ENCODE data around the gene PPP3CA.

The PPP3CA gene

DNA sequence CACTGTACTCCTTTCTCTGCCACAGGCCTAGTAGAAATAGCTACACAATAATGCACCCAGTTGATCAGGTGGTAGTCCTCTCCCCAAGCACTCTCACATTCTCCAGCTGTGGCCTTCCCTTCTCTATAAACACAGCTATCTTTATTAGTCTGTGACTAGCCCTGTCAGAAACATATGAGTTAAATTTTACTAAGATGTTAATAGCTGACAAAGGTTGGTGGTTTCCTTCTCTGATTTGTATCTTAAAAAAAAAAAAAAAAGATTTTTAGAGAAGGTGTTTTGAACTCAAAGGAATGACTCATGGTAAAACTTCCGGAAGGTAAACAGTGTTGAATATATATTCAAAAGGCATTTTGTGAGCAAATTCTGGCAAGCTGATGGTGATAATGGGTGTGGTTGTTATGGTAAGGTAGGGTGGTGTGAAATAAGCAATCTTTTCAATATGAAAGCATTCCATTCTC lies 327.4 kb downstream of the PPP3CA start:
- Histone ChIP-seq H3K9ac (ENCODE audit: insufficient read length) (no peak overlapping the region), H3K9me3 (ENCODE audit: low read depth, low read length) (no peaks in the 10 kb centered on the region), H3K27ac (no peak overlapping the region), H3K4me3 (no peak overlapping the region), H3K36me3 (ENCODE audit: insufficient read depth, low read length) (no peaks in the 10 kb centered on the region)
- DNase-seq (ENCODE audit: low read depth, low spot score), result no peak
- TF ChIP-seq EZH2 (IDR thresholded peaks at IDR 0.05), result no peak
- TF ChIP-seq POLR2AphosphoS5 (IDR thresholded peaks at IDR 0.05; ENCODE audit: borderline replicate concordance, low read depth, low read length), result no peak
- TF ChIP-seq FOXP2 (optimal IDR thresholded peaks at IDR 0.05; ENCODE audit: control extremely low read depth, extremely low read length, insufficient read depth), result no peak

DNA sequence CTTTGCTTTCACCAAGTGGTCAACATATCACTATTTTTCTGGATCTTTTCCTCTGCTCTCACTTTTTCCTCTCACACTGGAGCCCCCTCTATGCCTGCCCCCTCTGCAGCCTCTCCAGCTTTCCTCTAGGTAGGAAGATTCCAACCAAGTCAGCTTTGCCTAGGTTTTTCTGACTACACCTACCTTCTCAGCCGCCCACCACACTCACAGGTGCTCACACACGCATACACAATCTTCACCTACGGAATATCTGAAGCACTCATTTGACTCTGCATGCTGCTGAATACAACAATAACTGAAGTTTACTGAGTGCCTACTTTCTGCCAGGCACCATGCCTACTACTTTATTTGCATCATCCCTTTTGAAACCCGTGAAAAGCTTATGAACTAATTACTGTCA lies 328.0 kb downstream of the PPP3CA start:
- Histone ChIP-seq H3K36me3 (ENCODE audit: insufficient read depth, low read length) (no peaks in the 10 kb centered on the region), H3K9me3 (ENCODE audit: low read depth, low read length) (no peaks in the 10 kb centered on the region), H3K9ac (ENCODE audit: insufficient read length) (no peak overlapping the region), H3K27ac (no peak overlapping the region), H3K4me3 (no peak overlapping the region)
- no peak for TF ChIP-seq FOXP2 (optimal IDR thresholded peaks at IDR 0.05; ENCODE audit: control extremely low read depth, extremely low read length, insufficient read depth)
- TF ChIP-seq POLR2AphosphoS5 (IDR thresholded peaks at IDR 0.05; ENCODE audit: borderline replicate concordance, low read depth, low read length), result no peak
- no peak for TF ChIP-seq EZH2 (IDR thresholded peaks at IDR 0.05)
- no peak for DNase-seq (ENCODE audit: low read depth, low spot score)

DNA sequence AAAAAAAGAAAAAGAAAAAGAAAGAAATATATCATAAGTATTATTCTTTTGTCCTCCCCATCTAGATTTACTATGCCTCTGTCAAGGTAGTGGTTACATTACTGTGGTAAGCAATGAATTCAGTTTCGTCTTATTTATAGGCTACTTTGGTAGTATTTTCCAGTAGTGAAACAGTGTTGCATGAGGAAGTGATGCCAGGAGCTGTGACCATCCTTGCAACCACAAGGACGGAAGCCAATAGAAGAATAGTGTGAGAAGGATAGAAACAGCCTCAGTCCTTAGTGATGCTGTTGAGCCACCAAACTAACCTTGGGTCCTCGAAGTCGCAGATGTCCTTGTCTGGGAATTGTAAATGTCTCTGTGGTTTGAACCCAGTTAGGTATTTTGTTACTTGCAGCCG lies 328.5 kb downstream of the PPP3CA start:
- H3K36me3 ChIP-seq (ENCODE audit: insufficient read depth, low read length), result no peaks in the 10 kb centered on the region
- H3K27ac ChIP-seq, result no peak overlapping the region
- TF ChIP-seq POLR2AphosphoS5 (IDR thresholded peaks at IDR 0.05; ENCODE audit: borderline replicate concordance, low read depth, low read length) (no peak), EZH2 (IDR thresholded peaks at IDR 0.05) (no peak), FOXP2 (optimal IDR thresholded peaks at IDR 0.05; ENCODE audit: control extremely low read depth, extremely low read length, insufficient read depth) (no peak)
- H3K4me3 ChIP-seq, result no peak overlapping the region
- no peak for DNase-seq (ENCODE audit: low read depth, low spot score)
- no peaks in the 10 kb centered on the region for H3K9me3 ChIP-seq (ENCODE audit: low read depth, low read length)
- no peak overlapping the region for H3K9ac ChIP-seq (ENCODE audit: insufficient read length)

DNA sequence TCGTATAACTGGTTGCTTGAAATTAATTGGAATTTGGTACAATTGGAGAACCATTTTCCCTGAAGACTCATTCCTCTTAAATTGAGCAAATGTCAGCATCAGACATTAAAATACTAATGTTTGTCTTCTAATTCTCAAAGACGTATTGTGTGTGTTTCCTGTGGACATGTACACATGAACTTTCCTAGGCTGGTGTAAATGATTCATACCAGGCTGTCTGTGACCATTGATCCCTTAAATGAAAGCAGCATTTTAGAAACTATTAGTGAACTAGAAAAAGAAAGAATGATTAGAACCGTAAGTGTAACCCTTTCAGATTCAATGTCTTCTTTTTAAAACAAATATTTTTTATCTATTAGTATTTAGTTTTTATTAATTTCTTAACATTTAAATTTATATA lies 332.9 kb downstream of the PPP3CA start:
- no peak for DNase-seq (ENCODE audit: low read depth, low spot score)
- Histone ChIP-seq H3K36me3 (ENCODE audit: insufficient read depth, low read length) (no peaks in the 10 kb centered on the region), H3K9ac (ENCODE audit: insufficient read length) (no peak overlapping the region), H3K4me3 (no peak overlapping the region), H3K27ac (no peak overlapping the region), H3K9me3 (ENCODE audit: low read depth, low read length) (no peaks in the 10 kb centered on the region)
- no peak for TF ChIP-seq FOXP2 (optimal IDR thresholded peaks at IDR 0.05; ENCODE audit: control extremely low read depth, extremely low read length, insufficient read depth)
- no peak for TF ChIP-seq EZH2 (IDR thresholded peaks at IDR 0.05)
- no peak for TF ChIP-seq POLR2AphosphoS5 (IDR thresholded peaks at IDR 0.05; ENCODE audit: borderline replicate concordance, low read depth, low read length)

DNA sequence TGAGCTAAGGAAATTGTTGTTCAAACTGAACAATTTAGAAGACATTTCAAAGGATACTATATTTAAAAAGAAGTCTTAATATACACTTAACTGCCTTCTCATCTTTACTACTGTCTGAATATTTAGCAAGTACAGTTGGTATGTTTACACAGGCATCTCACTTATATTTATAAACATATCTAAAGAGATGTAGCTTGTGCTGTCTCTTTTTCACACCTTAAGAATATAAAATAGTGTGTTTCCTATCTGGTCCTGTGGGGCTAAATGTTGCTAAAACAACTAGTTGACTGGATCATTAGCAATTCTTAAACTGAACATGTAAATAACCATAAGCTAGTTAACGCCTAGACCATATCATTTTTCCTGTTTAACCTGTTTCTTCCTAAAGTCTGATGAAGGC lies 336.3 kb downstream of the PPP3CA start:
- Histone ChIP-seq H3K9ac (ENCODE audit: insufficient read length) (no peak overlapping the region), H3K27ac (no peak overlapping the region), H3K4me3 (no peak overlapping the region), H3K36me3 (ENCODE audit: insufficient read depth, low read length) (no peaks in the 10 kb centered on the region), H3K9me3 (ENCODE audit: low read depth, low read length) (no peaks in the 10 kb centered on the region)
- no peak for DNase-seq (ENCODE audit: low read depth, low spot score)
- TF ChIP-seq EZH2 (IDR thresholded peaks at IDR 0.05) (no peak), FOXP2 (optimal IDR thresholded peaks at IDR 0.05; ENCODE audit: control extremely low read depth, extremely low read length, insufficient read depth) (no peak), POLR2AphosphoS5 (IDR thresholded peaks at IDR 0.05; ENCODE audit: borderline replicate concordance, low read depth, low read length) (no peak)

DNA sequence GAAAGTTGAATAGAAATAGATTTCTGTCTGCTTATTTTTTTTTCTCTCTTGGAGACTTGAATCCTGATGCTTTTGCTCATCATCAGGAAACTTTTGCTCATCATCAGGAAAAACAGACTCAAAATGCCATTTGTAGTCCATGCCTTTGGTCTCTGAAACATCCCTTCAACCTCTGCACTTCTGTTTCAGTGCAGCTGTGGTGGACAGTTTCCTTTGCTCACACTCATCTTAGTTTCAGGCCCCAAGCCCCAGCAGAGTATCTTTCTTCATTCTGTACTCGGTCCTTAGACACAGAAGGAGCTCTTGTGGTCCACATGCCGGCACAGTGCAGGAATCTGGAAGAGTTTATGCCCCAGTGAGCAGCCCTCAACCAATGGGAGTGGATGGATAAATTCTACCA lies 337.9 kb downstream of the PPP3CA start:
- H3K36me3 ChIP-seq (ENCODE audit: insufficient read depth, low read length), result no peaks in the 10 kb centered on the region
- TF ChIP-seq FOXP2 (optimal IDR thresholded peaks at IDR 0.05; ENCODE audit: control extremely low read depth, extremely low read length, insufficient read depth) (no peak), POLR2AphosphoS5 (IDR thresholded peaks at IDR 0.05; ENCODE audit: borderline replicate concordance, low read depth, low read length) (no peak), EZH2 (IDR thresholded peaks at IDR 0.05) (no peak)
- H3K4me3 ChIP-seq, result no peak overlapping the region
- no peaks in the 10 kb centered on the region for H3K9me3 ChIP-seq (ENCODE audit: low read depth, low read length)
- H3K9ac ChIP-seq (ENCODE audit: insufficient read length), result no peak overlapping the region
- DNase-seq (ENCODE audit: low read depth, low spot score), result no peak
- no peak overlapping the region for H3K27ac ChIP-seq

DNA sequence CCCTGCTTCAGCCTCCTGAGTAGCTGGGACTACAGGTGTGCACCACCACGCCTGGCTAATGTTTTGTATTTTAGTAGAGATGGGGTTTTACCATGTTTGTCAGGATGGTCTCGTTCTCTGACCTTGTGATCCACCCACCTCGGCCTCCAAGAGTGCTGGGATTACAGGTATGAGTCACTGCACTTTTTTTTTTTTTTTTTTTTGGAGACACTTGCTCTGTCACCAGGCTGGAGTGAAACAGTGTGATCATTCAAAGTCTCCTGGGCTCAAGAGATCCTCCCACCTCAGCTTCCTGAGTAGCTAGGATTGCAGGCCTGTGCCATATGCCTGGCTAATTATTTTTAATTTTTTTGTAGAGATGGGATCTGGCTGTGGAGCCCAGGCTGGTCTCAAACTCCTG lies 338.8 kb downstream of the PPP3CA start:
- H3K9ac ChIP-seq (ENCODE audit: insufficient read length), result no peak overlapping the region
- DNase-seq (ENCODE audit: low read depth, low spot score), result no peak
- H3K9me3 ChIP-seq (ENCODE audit: low read depth, low read length), result no peaks in the 10 kb centered on the region; the same call in 1 of the 2 replicates
- no peak for TF ChIP-seq FOXP2 (optimal IDR thresholded peaks at IDR 0.05; ENCODE audit: control extremely low read depth, extremely low read length, insufficient read depth)
- TF ChIP-seq POLR2AphosphoS5 (IDR thresholded peaks at IDR 0.05; ENCODE audit: borderline replicate concordance, low read depth, low read length), result no peak
- no peak for TF ChIP-seq EZH2 (IDR thresholded peaks at IDR 0.05)
- no peak overlapping the region for H3K27ac ChIP-seq
- no peaks in the 10 kb centered on the region for H3K36me3 ChIP-seq (ENCODE audit: insufficient read depth, low read length)
- no peak overlapping the region for H3K4me3 ChIP-seq

DNA sequence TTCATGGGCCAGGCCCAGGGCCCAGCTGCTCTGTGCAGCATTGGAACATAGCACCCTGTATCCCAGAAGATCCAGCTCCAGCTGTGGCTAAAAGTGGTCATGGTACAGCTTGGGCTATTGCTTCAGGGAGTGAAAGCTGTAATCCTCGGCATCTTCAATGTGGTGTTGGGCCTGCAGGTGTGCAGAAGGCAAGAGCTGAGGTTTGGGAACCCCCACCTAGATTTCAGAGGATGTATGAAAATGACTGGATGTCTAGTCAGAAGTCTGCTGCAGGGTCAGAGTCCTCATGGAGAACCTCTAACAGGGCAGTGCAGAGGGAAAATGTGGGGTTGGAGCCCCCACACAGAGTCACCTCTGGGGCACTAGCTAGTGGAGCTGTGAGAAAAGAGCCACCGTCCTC lies 341.7 kb downstream of the PPP3CA start:
- Histone ChIP-seq H3K27ac (no peak overlapping the region), H3K9me3 (ENCODE audit: low read depth, low read length) (no peaks in the 10 kb centered on the region; the same call in 1 of the 2 replicates), H3K4me3 (no peak overlapping the region), H3K9ac (ENCODE audit: insufficient read length) (no peak overlapping the region), H3K36me3 (ENCODE audit: insufficient read depth, low read length) (no peaks in the 10 kb centered on the region)
- no peak for DNase-seq (ENCODE audit: low read depth, low spot score)
- TF ChIP-seq POLR2AphosphoS5 (IDR thresholded peaks at IDR 0.05; ENCODE audit: borderline replicate concordance, low read depth, low read length) (no peak), EZH2 (IDR thresholded peaks at IDR 0.05) (no peak), FOXP2 (optimal IDR thresholded peaks at IDR 0.05; ENCODE audit: control extremely low read depth, extremely low read length, insufficient read depth) (no peak)

DNA sequence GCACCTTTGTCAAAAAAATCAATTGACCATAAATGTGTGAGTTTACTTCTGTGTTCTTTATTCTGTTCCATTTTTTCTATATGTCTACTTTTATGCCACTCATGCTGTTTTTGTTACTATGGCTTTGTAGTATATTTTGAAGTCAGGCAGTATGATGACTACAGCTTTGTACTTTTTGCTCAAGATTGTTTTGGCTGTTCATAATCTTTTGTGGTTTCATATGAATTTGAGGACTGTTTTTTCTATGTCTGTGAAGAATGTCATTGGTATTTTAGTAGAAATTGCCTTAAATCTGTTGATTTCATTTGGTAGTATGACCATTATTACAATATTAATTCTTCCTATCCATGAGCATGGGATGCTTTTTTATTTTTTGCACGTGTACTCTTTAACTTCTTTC lies 346.8 kb downstream of the PPP3CA start:
- no peak for TF ChIP-seq FOXP2 (optimal IDR thresholded peaks at IDR 0.05; ENCODE audit: control extremely low read depth, extremely low read length, insufficient read depth)
- TF ChIP-seq POLR2AphosphoS5 (IDR thresholded peaks at IDR 0.05; ENCODE audit: borderline replicate concordance, low read depth, low read length), result no peak
- TF ChIP-seq EZH2 (IDR thresholded peaks at IDR 0.05), result no peak
- Histone ChIP-seq H3K27ac (no peak overlapping the region), H3K4me3 (no peak overlapping the region), H3K9ac (ENCODE audit: insufficient read length) (no peak overlapping the region), H3K9me3 (ENCODE audit: low read depth, low read length) (no peaks in the 10 kb centered on the region; the same call in 1 of the 2 replicates), H3K36me3 (ENCODE audit: insufficient read depth, low read length) (no peaks in the 10 kb centered on the region)
- DNase-seq (ENCODE audit: low read depth, low spot score), result no peak

Measured in SK-N-MC (cell line).